Measurements from ENCODE around the gene CDC42EP4.

The CDC42EP4 gene

DNA sequence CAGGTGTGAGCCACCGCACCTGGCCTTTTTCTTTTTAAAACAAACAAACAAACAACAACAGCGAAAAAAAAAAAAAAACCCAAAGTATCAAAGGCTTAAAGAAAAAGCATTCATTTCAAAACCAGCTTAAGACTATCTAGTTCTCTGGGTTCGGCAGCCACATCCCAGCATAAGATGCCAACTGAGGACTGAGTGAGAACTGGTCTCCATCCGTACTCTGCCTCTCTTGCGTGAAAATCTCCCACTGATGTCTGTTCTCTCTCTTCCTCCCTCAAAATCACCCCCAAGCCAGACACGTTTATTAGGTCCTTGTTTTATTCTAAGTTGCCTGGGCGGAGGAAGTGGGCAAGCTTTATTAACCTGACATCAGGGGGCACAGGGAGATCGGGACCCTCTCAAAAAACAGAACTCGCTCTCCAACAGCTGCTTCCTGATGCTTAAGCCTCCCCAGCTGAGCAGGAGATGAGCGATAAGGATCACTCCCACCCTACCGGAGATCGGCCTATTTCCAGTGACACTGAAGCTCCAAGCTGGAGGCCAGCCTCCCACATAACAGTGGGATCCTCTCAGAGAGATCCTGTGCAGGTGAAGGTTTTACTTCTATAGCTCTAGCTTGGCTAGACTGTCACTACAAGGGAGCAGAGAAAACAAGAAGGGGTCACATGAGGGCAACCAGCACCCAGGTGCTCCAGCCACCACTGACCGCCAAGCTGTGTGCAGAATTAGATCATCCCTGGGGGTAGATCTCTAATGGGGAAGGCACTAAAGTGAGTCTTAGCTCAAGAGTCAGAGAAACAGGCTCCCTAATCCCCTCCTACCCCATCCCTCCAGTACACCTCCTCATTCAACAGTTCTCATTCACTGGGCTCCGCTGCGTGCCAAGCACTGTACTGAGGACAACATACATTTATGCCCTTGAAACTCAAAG lies 13.6 kb downstream of the CDC42EP4 start:
- no peak for DNase-seq

DNA sequence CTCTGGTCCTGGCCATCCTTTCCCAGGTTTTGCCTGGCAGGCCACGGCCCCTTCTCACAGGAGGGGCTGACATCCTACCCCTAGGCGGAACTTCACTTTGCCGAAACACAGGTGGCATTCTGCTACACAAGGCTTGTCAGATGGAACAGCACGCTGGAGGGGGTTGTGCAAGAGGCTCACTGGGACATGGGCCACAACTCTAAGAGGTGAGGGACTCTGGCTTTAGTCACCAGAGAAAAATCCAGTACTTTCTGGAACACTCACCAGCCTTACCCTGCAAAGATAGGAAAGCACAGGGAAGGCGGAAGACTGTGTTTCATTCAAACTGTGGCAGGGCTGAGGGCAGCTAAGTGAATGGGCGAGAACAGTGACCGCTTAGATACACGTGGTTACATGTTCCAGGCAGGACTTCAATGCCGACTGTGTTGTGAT lies 18.3 kb downstream of the CDC42EP4 start:
- DNase-seq, result peak; percentile 63

DNA sequence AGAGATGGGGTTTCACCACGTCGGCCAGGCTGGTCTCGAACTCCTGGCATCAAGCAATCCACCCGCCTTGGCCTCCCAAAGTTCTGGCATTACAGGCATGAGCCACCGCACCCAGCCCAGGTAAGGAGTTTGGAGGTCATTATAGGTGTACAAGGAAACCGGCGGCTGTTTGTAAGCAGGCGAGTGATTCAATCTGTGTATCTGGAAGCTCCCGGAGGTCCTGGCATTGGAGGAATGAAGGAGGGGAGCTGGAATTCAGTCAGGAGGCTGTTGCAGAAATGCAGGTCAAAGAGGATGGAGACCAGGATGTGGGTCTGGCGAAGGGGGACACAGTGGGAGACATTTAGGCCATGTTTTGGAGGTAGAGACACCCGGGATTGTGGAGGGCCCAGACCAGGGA lies 18.8 kb downstream of the CDC42EP4 start:
- no peak for DNase-seq

DNA sequence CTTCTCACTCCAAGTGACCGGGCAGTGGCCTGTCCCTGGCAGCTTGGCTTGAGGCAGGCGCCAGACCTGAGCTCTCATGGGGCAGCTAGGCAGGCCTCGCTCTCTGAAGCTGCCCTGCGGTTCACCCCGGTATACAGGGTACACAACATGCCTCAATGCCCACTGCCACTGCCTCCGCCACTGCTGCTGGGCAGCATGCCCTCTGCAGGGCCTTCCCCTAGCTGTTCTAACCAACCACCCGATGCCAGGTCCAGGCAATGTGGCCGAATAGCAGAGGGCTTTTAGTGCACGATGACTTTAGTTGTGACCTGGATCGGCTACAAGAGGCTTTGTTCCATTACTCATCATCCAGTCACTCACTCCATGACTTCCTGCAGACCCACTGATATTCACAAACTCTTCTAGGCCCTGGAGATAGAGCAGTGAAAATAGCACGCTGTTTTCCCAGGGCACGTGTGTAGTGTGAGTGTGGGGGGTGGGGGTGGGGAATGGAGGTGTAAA lies 19.7 kb downstream of the CDC42EP4 start:
- peak; percentile 59 for DNase-seq

- DNase-seq, result peak; percentile 89
Measured at GRCh38 chr17:73291260-73291801, 20.5 kb downstream of the CDC42EP4 start.

DNA sequence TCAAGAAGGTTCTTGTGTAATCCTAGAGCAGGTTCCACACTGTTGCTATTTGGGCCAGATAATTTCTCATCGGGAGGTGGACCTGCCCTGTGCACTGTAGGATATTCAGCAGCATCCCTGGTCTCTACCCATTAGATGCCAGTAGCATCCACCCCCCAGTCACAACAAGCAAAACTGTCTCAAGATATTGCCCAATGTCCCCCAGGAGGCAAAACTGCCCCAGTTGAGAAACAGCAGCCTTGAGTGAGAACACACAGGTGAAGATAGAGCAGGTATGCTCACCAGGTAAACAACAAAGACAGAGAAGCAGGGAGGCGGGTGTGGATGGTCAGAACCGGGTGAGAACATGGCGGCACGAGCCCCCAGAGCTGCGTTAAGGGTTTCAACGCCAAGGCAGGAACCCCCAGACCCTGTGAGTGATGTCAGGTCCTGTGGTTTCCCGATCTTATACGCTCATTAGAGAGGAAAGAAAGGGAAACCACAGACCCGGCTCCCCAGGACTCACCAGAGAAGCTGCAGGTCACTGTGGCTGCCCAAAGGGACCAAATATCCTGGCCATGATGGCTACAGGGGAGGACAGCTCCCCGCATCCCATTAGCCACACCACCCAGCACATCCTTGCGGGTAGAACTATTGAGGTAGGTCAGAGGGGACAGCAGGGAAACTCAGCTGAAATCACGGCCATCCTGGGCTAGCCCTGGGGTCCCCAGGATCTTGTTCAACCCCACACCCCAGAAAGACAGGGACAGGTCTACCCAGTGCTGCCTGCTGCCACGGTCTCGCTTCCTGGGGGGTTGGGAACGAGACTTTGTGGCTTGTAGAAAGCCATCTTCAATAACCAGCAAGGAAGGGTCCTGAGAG lies 21.2 kb downstream of the CDC42EP4 start:
- no peak for DNase-seq

DNA sequence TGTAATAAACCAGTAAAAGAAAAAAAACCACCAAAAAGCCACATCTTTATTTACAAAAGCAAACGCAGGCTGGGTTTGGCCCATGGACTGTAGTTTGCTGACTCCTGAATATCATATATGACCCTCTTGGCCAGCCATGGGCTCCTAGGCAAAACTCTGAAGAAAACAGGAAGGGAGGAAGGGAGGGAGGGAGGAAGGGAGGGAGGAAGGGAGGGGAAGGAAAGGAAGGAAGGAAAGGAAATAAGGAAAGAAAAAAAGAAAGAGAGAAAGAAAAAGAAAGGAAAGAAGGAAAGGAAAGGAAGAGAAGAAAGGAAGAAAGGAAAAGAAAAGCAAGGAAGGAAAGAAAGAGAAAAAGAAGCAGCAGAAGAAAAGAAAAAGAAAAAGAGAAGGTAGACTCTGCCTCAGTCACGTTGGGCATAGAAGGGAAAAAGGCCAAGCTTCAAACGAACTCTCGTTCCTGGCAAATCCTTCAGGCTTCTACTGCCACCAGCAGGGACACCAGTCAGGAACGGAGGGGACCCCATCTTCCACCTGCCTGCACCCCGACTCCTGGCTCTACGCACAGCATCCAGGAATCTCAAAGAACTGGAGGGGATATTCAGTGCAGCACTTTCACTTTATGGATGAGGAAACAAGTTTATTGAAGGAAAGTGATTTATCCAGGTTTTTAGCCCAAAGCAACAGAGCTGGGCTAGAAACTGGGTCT lies 22.1 kb downstream of the CDC42EP4 start:
- DNase-seq, result no peak

- no peak for DNase-seq
Measured at GRCh38 chr17:73288534-73289302, 23.1 kb downstream of the CDC42EP4 start.

DNA sequence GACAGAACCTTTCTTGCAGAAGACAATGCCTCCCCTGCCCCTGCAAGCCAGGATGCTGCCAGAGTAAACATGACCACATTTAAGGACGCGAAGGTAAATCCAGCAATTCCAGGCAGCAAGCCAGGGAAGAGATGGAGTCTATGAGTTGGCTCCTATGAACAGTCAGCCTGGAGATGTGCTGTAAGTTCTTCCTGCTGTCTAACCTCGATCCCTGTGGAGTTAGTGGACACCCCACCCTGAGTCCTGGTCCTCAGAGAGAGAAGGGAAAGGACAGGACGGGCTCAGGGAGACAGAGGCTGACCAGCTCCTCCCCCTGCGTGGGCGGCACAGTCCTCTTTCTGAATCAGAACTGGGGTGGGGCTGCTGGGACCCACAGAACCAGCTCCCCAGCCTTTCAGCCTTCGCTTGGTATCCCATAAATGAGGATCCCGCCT lies 24.9 kb downstream of the CDC42EP4 start:
- DNase-seq, result peak; percentile 26

DNA sequence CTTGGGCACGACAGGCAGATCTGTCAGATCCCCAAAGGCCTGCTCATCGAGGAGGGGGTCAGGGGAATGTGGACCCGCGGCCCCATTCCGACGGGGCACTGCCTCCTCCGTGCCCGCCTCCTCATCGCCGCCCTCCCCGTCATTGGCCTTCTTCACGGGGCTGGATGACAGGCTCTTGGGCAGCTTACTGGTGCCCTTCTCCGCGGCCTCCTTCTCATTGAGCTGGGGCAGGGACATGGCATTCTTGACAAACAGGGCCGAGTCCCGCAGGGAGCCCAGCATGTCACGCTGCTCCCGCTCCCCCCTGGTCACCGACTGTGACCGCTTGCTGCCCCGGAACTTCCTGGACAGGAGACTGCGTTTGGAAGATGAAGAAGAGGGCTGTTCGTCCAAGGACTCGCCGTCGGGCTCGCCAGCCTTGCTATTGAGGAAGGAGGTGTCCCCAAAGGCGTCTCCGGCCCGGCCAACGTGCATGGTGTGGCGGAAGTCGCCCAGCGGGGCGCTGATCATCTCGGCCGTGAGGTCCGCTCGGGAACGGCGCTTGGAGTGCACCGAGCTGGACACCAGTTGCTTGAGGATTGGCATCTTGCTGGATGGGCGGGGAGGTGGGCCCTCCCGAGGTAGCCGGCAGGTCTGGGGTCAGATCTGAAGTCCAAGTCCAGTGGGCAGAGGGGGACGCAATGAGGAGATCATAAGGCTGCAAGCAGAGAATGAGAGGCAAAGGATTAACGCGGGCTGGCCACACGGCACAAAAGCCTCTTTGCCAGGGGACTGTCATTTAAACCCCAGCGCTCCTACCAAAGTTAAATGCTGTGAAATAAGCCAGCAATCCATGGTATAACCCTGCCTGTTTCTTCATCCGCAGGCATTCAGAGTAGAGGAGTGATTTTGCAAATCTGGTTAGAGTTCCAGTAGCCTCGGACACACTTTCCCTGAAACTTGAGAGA lies 25.6 kb downstream of the CDC42EP4 start:
- no peak for DNase-seq

- no peak for DNase-seq
Measured at GRCh38 chr17:73285603-73285908, 26.2 kb downstream of the CDC42EP4 start.

- no peak for DNase-seq
Measured at GRCh38 chr17:73284906-73285602, 26.7 kb downstream of the CDC42EP4 start.

DNA sequence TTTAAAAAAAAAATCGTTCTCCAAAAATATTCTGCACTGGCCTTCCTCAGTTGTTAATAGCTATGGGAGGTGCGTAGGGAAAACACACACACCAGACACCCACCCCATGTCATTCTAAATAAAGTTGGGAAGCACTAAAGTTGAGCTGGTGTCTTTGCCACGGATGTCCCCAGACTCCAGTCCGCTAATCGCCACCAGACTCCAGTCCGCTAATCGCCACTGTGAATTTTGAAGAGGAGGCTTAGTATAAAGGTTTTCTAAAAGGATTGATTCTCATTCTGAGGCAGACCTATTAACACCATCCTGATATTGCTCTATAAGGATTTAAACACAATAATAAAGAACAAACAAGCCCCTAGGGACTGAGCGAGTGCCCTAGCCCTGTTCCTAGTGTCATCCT lies 27.4 kb downstream of the CDC42EP4 start:
- no peak for DNase-seq

DNA sequence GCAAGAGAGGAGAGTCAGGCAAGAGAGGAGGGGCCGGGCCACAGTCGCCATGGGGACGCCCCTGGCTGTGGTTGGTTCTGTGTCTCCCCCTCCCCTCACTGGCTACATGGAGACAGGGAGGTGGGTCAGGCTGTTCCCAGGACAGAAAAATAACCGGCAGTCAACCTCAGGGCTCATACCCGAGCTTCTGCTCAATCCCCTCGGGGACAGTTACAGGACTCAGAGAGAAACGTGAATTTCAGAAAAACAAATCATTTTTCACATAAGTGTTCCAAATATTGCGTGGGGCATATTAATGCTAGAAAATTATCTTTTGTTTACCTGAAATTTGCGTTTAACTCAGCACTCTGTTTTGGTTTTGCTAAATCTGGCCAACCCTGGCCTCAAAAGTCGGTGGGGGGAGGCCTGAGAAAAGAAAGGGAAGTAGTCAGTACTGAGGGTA lies 27.9 kb downstream of the CDC42EP4 start:
- peak; percentile 63 for DNase-seq

DNA sequence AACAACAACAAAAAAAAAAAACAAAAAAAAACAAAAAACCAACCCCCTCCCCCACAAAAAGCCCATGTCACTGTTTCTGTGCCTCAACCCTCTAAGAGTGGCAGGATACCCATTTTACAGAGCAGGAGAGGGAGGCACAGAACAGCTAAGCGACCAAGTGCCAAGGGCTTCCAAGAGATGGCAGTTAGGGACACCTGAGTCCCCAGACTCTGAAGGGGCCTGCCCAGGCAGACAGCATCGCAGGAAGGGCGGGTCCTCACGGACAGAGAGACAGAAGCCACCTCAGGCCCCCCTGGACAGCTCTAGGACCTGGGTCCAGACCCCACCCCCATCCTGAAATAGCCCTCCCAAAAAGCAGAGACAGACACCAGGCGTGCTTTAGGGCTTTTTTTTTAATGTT lies 28.6 kb downstream of the CDC42EP4 start:
- no peak for DNase-seq

- DNase-seq, result no peak
Measured at GRCh38 chr17:73282629-73283028, 29.2 kb downstream of the CDC42EP4 start.

GRCh38 chr17:73281928-73282327 lies 29.9 kb downstream of the CDC42EP4 start:
- no peak for DNase-seq

DNA sequence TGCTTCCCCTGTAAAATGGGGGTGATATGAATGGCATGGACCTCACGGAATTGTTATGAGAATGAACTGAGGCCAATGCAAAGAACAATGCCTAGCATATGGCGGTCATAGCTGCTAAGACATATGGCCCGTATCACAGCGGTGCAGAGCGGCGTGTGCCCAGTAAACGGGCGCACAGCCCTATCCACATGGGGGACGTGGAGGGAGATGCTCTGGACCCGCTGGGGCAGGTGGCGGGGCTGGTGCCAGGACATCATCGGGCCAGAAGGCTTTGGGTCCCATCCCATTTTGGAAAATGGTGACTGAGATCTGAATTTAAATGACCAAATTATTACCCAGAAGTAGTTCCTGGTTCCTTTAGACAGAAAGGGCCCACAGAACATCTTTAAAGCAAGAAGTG lies 31.6 kb downstream of the CDC42EP4 start:
- DNase-seq, result no peak

DNA sequence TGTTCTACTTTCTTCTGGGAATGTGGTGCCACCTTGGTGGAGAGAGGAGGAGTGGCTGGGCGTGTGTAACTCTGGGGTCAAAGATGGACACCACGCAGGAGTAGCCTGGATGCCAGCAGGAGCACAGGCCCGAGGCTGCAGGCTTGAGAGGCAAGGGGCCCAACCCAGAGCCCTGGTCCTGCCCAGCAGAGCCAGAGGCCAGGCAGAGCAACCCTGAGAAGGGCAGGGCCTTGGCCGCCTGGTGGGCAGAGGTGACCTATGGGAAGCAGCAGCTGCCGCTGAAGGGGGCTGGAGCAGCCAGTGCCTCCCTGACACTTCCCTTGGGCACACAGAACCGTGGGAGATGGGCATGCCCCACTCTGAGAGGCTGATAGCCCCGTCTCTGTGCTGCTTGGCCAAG lies 32.1 kb downstream of the CDC42EP4 start:
- no peak for DNase-seq

Measured in fibroblast of skin of scalp (primary cell).